Astrocyte of the cerebellum (primary cell): ENCODE data around the gene RBMS1.

Source experiments
- DNase-seq: peaks from one replicate; pipeline ENCODE4 v3.0.0-alpha.2; 2011; ENCODE audit warnings: low read depth
- H3K4me3 ChIP-seq: 2 replicates; pipeline ENCODE4 v1.5.1; 2011; ENCODE audit warnings: mild to moderate bottlenecking, low read depth, low read length, moderate library complexity
- CTCF ChIP-seq: IDR thresholded peaks from 2 replicates; pipeline ENCODE4 v1.5.1; 2012; ENCODE audit warnings: low read length, low read depth, moderate library complexity, mild to moderate bottlenecking; ENCODE audit errors: missing control alignments
- in situ Hi-C: cut with HindIII; loops from 2 replicates; pipeline ENCODE4 v1.10.0; 2017; ENCODE audit warnings: low sequenced_read_pairs

Gene RBMS1

GRCh38 chr2:160390544-160391455, 102.8 kb downstream of the RBMS1 start:
- in situ Hi-C loops = no loop called here
- H3K4me3 ChIP-seq = no peak overlapping the region
- DNase-seq = peak; percentile 62
- TF ChIP-seq CTCF = no peak

DNA sequence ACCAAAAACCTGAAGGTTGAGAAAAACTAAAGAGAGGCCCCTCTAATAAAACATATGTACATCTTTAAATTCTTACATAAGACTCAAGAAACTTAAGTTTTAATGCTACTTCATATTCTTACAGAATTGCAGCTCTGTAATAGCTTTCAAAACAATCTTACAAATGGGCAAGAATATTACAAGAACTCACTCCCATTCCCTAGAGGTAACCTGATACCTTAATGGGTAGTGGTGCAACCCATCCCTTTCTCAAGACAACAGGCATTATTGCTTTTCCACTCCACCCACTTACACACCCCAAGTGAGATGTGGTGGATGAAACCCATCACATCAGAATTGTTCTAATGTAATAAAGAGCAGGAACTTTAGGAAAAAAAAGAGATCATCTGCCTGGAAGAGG, 103.7 kb downstream of the RBMS1 start:
- H3K4me3 ChIP-seq = no peak overlapping the region
- in situ Hi-C loops = no loop called here
- DNase-seq = no peak
- TF ChIP-seq CTCF = no peak

GRCh38 chr2:160388464-160389263, 104.9 kb downstream of the RBMS1 start:
- no peak for TF ChIP-seq CTCF
- H3K4me3 ChIP-seq = no peak overlapping the region
- in situ Hi-C loops = no loop called here
- DNase-seq = no peak

GRCh38 chr2:160387558-160388262, 105.9 kb downstream of the RBMS1 start:
- peak; percentile 93 for DNase-seq
- H3K4me3 ChIP-seq = no peak overlapping the region
- TF ChIP-seq CTCF = no peak
- in situ Hi-C loops = no loop called here

DNA sequence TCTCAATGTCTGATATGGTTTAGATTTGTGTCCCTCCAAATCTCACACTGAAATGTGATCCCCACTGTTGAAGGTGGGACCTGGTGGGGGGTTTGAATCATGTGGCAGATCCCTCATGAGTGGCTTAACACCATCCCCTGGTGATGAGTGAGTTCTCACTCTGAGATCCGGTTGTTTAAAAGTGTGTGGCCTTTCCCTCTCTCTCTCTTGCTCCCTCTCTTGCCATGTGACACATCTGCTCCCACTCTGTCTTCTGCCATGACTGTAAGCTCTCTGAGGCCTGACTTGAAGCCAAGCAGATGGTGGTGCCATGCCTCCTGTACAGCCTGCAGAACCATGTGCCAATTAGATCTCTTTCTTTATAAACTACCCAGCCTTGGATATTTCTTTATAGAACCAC, 108.8 kb downstream of the RBMS1 start:
- DNase-seq = no peak
- H3K4me3 ChIP-seq = no peak overlapping the region
- in situ Hi-C loops = loop anchor here (5.0 kb wide), 1 partner anchor 62 kb away; no protein-coding TSS in a partner anchor
- no peak for TF ChIP-seq CTCF

DNA sequence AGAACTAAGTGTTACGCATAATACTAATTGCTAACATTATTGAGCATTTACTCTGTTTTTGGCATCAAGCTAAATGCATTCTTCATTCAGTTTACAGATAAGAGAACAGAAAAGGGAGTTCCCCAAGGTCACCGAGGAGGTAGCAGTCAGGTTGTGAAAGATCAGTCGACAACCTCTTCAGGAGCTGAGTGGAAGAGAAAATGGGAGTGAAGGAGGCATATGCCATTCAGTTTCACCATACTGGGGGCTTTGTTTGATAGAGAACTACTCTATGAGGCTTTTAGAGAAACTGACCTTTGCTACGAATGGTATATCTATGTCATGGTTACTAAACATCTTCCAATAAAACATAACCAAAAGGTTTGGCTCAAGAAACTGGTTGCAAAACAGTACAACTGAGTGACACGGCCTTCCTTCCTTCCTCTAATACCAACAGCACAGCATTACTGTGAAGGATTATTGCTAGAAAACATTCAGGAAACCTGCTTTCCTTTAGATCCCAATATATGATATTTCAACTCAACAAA, 112.1 kb downstream of the RBMS1 start:
- no peak overlapping the region for H3K4me3 ChIP-seq
- DNase-seq = no peak
- no peak for TF ChIP-seq CTCF
- in situ Hi-C loops = loop anchor here (5.0 kb wide), 1 partner anchor 59 kb away; no protein-coding TSS in a partner anchor
